Cardiac muscle cell (in vitro differentiated cells and primary cell): Measurements from ENCODE around the gene KRT36. TPM values are rescaled to one million over a fixed set of nuclear protein-coding genes. Genes with fewer than 3 reads are reported as not detected.

Experiments used
- DNase-seq, 2 donors: peaks; one replicate each; pipeline versions ENCODE4 v3.0.0 to v3.0.0-alpha.2; 2010 to 2017; ENCODE audit warnings: low read depth in 1 of 2, low spot score in 1 of 2
- H3K27ac ChIP-seq: fragments of 200-600 bp; sonication (generic); 2 replicates; pipeline ENCODE4 v1.5.1; 2016
- H3K27me3 ChIP-seq: fragments of 200-600 bp; sonication (generic); 2 replicates; pipeline ENCODE4 v1.6.0; 2016; ENCODE audit warnings: control low read depth
- H3K36me3 ChIP-seq: fragments of 200-600 bp; sonication (generic); 2 replicates; pipeline ENCODE4 v1.5.1; 2016; ENCODE audit warnings: control low read depth
- H3K4me1 ChIP-seq: fragments of 200-600 bp; sonication (generic); 2 replicates; pipeline ENCODE4 v1.8.1; 2017; ENCODE audit warnings: low read depth, mild to moderate bottlenecking, mixed run types
- H3K4me3 ChIP-seq: fragments of 200-600 bp; sonication (generic); 2 replicates; pipeline ENCODE4 v1.5.1; 2016; ENCODE audit warnings: mild to moderate bottlenecking
- H3K9me3 ChIP-seq: fragments of 200-600 bp; sonication (generic); 2 replicates; pipeline ENCODE4 v1.5.1; 2017; ENCODE audit warnings: low read depth, mild to moderate bottlenecking, control low read depth
- CTCF ChIP-seq: IDR thresholded peaks from 2 replicates; pipeline ENCODE4 v1.5.1; 2012; ENCODE audit warnings: low read depth, mild to moderate bottlenecking, low read length
- polyA plus RNA-seq: library from polyadenylated mRNA; unstranded; fragments of >200 nt; fragmentation: Nextera tagmentation; extraction: Ambion mirVana; gene quantifications from 2 replicates; pipeline ENCODE4 v1.2.1, GENCODE V29; 2016
- total RNA-seq: library from RNA; depleted of rRNA; stranded (reverse); fragments of >200 nt; gene quantifications from 2 replicates; pipeline ENCODE4 v1.2.3, GENCODE V29; 2016

KRT36 gene
- not detected in 2 replicates for total RNA-seq
- not detected in 2 replicates for polyA plus RNA-seq

GRCh38 chr17:41489531-41489930 is at the start of gene KRT36:
Gene KRT36, minus strand, starts transcription at chr17:41489910. Its CDS starts 46 bp downstream, at chr17:41489864.
- Histone ChIP-seq H3K36me3 (no peaks in the 10 kb centered on the region), H3K9me3 (no peaks in the 10 kb centered on the region), H3K27ac (no peak within 1 kb of the TSS), H3K4me3 (no peak within 1 kb of the TSS), H3K4me1 (no peaks in the 10 kb centered on the region), H3K27me3 (peaks cover 7% of the 10 kb centered on the region)
- no peak for TF ChIP-seq CTCF
- no peak for DNase-seq

DNA sequence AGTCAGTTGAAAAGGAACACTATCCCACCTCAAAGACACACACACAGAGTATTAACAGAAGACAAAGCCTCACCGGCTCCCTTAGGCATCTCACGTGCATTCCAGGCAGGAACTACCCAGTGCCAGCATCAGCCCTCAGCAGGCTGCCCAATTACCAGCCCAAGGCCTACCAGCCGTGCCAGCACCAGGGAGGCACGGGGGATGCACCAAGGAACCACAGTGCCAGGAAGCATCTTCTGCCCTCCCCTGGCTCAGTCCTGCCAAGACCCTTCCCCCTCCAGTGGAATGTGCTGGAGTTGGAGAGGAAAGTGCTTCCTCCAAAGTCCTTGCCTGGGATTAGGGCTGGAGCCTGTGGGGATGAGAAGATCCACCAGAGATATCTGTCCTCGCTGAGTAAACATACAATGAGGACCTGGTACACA is 49.4 kb upstream of the KRT36 start:
- no peak for TF ChIP-seq CTCF
- no peak overlapping the region for H3K4me3 ChIP-seq
- H3K4me1 ChIP-seq, result peaks cover 13% of the 10 kb centered on the region
- no peak for DNase-seq
- H3K27me3 ChIP-seq, result no peaks in the 10 kb centered on the region
- H3K36me3 ChIP-seq, result no peaks in the 10 kb centered on the region
- no peaks in the 10 kb centered on the region for H3K9me3 ChIP-seq
- H3K27ac ChIP-seq, result no peak overlapping the region

- peak in 1 of 2 donors; percentile 26 for DNase-seq
- TF ChIP-seq CTCF, result no peak
- H3K27ac ChIP-seq, result no peak overlapping the region
Measured at GRCh38 chr17:41538565-41538991, 48.9 kb upstream of the KRT36 start.

DNA sequence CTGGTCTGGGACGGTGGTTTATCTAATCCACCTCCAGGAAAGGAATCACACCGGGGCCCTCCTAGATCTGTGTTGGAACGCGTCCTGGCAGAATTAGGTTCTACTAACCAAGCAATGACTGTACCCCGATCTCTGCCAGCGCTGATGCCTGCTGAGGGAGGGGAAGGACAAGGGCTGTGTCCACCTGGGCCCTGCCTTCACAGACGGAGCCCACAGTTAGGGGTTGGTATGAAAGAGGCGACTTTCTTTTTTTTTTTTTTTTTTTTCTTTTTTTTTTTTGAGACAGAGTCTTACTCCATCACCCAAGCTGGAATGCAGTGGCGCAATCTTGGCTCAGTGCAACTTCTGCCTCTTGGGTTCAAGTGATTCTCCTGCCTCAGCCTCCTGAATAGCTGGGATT is 48.3 kb upstream of the KRT36 start:
- Histone ChIP-seq H3K9me3 (no peaks in the 10 kb centered on the region), H3K36me3 (no peaks in the 10 kb centered on the region), H3K4me3 (no peak overlapping the region), H3K27me3 (no peaks in the 10 kb centered on the region), H3K27ac (no peak overlapping the region), H3K4me1 (peaks cover 13% of the 10 kb centered on the region)
- TF ChIP-seq CTCF, result no peak
- peak in 1 of 2 donors; percentile 69 for DNase-seq

More at GRCh38 chr17:41538565-41538991, 48.9 kb upstream of the KRT36 start:
- no peaks in the 10 kb centered on the region for H3K9me3 ChIP-seq
- H3K36me3 ChIP-seq, result no peaks in the 10 kb centered on the region
- no peaks in the 10 kb centered on the region for H3K27me3 ChIP-seq
- no peak overlapping the region for H3K4me3 ChIP-seq
- H3K4me1 ChIP-seq, result peaks cover 13% of the 10 kb centered on the region

DNA sequence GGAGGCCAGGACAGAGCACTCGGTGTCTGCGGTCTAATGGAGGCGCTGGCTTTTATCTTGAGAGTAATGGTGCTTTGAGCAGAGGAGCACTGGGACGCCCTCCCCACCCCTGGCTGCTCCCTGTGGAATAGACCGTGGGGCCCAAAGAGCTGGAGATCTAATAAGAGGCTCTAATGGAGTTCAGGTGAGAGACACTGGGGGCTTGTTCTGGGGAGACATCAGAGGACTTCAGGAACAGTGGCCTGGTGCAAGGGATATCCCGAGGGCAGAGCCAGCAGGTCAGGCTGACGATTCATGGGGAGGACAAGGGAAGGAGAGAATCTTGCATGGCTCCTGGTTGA is 47.9 kb upstream of the KRT36 start:
- Histone ChIP-seq H3K9me3 (no peaks in the 10 kb centered on the region), H3K27me3 (no peaks in the 10 kb centered on the region), H3K4me3 (no peak overlapping the region), H3K4me1 (peaks cover 13% of the 10 kb centered on the region), H3K27ac (no peak overlapping the region), H3K36me3 (no peaks in the 10 kb centered on the region)
- DNase-seq, result no peak
- no peak for TF ChIP-seq CTCF
